Upper lobe of left lung (tissue), 4 donors: ENCODE data around the gene IKBKG.
"Not testable (repeated sequence)": the region's sequence is repeated elsewhere in the genome, so short reads cannot be mapped to it uniquely, and the experiment has no call there.

Experiments used
- CTCF ChIP-seq, 6 experiments: fragments of 450-650 bp in 4 of 6; fragments of 200-600 bp in 2 of 6; sonication (generic) in 2 of 6; IDR thresholded peaks; one replicate each; pipeline ENCODE4 v1.5.1; 2016 to 2019; ENCODE audit warnings: antibody characterized with exemption in 6 of 6
- EP300 ChIP-seq, 4 donors: sonication (generic); formaldehyde crosslinking; IDR thresholded peaks; one replicate each; pipeline ENCODE4 v1.5.1; 2017; ENCODE audit warnings: antibody characterized with exemption in 4 of 4, control low read depth in 2 of 4

- not testable (repeated sequence) for TF ChIP-seq EP300, CTCF (IDR thresholded peaks at IDR 0.05)
Measured at GRCh38 chrX:154608823-154609222, 61.4 kb downstream of the IKBKG start.
